OCI-LY1 (cell line): ENCODE results near the gene PGA5.

Source experiments
- H2AFZ ChIP-seq: fragments of 200-600 bp; sonication (generic), shearing (Covaris generic); 2 replicates; pipeline ENCODE4 v1.6.0; 2014; ENCODE audit warnings: antibody characterized with exemption, mild to moderate bottlenecking, low read length
- H3F3A ChIP-seq: fragments of 200-600 bp; sonication (generic), shearing (Covaris generic); 2 replicates; pipeline ENCODE4 v1.6.0; 2014; ENCODE audit warnings: mild to moderate bottlenecking, antibody characterized with exemption, low read length, moderate library complexity; ENCODE audit not compliant: insufficient read depth
- H3K27ac ChIP-seq: fragments of 200-600 bp; sonication (generic); 2 replicates; pipeline ENCODE4 v1.5.1; 2014; ENCODE audit warnings: low read length, mixed run types, mild to moderate bottlenecking, low read depth; ENCODE audit not compliant: poor library complexity, severe bottlenecking
- H3K27me3 ChIP-seq: fragments of 200-600 bp; sonication (generic); 2 replicates; pipeline ENCODE4 v1.6.0; 2014; ENCODE audit warnings: antibody characterized with exemption, mild to moderate bottlenecking, low read length, moderate library complexity; ENCODE audit not compliant: insufficient read depth
- H3K36me3 ChIP-seq: fragments of 200-600 bp; sonication (generic); 2 replicates; pipeline ENCODE4 v1.6.1; 2014; ENCODE audit warnings: mild to moderate bottlenecking, antibody characterized with exemption, low read length, moderate library complexity, mixed read lengths; ENCODE audit not compliant: insufficient read depth
- H3K4me1 ChIP-seq: fragments of 200-600 bp; sonication (generic); 2 replicates; pipeline ENCODE4 v1.5.1; 2014; ENCODE audit warnings: mild to moderate bottlenecking, low read length, moderate library complexity; ENCODE audit not compliant: insufficient read depth, severe bottlenecking
- H3K4me2 ChIP-seq: fragments of 200-600 bp; sonication (generic), shearing (Covaris generic); 2 replicates; pipeline ENCODE4 v1.6.1; 2014; ENCODE audit warnings: low read length
- H3K4me3 ChIP-seq: fragments of 200-600 bp; sonication (generic); 2 replicates; pipeline ENCODE4 v1.5.1; 2014; ENCODE audit warnings: low read length, low read depth, mild to moderate bottlenecking, mixed read lengths; ENCODE audit not compliant: poor library complexity, severe bottlenecking
- H3K79me2 ChIP-seq: fragments of 200-600 bp; shearing (Covaris generic); 2 replicates; pipeline ENCODE4 v1.6.1; 2016; ENCODE audit warnings: mixed run types, low read length, mixed read lengths; ENCODE audit not compliant: insufficient read depth
- H3K9ac ChIP-seq: fragments of 200-600 bp; sonication (generic), shearing (Covaris generic); 2 replicates; pipeline ENCODE4 v1.6.1; 2014; ENCODE audit warnings: mild to moderate bottlenecking, low read length, mixed read lengths
- H3K9me2 ChIP-seq: fragments of 200-600 bp; sonication (generic), shearing (Covaris generic); 2 replicates; pipeline ENCODE4 v1.6.1; 2014; ENCODE audit warnings: low read depth, mild to moderate bottlenecking, low read length, mixed read lengths
- H3K9me3 ChIP-seq: fragments of 200-600 bp; shearing (Covaris generic); 2 replicates; pipeline ENCODE4 v1.6.1; 2014; ENCODE audit warnings: low read length, mixed read lengths
- H4K20me1 ChIP-seq: fragments of 200-600 bp; sonication (generic), shearing (Covaris generic); 2 replicates; pipeline ENCODE4 v1.6.0; 2016; ENCODE audit warnings: mild to moderate bottlenecking, low read length; ENCODE audit not compliant: insufficient read depth
- EZH2 ChIP-seq: fragments of 200-600 bp; sonication (generic), shearing (Covaris generic); IDR thresholded peaks from 2 replicates; pipeline ENCODE4 v1.8.0; 2017; ENCODE audit warnings: borderline replicate concordance, mixed run types, mild to moderate bottlenecking, antibody characterized with exemption, low read length, moderate library complexity, mixed read lengths
- TF ChIP-seq, protein P1 (sequence below): fragments of 200-600 bp; sonication (generic), shearing (Covaris generic); IDR thresholded peaks from 2 replicates; pipeline ENCODE4 v1.5.1; 2017; ENCODE audit warnings: mild to moderate bottlenecking, antibody characterized with exemption, low read length, moderate library complexity, mixed read lengths

Gene PGA5

DNA sequence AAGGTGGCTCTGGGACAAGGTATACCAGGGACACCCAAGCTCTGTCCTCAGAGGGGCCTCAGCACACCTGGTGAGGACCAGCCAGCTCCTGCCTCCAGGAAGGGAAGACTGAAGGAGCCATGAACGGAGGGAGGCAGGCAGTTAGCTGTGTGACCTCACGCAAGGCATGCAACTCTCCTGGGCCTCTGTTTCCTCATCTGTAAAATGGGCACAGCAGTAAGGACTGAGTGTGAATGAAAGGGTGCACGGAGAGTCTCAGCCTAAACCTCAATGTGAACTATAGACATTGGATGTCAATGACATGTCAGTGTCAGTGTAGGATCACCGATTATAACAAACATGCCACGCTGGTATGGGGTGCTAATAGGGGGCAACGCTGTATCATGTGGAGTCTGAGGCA is 18.4 kb downstream of the PGA5 start:
- no peaks in the 10 kb centered on the region for H3K79me2 ChIP-seq
- no peak overlapping the region for H3K4me2 ChIP-seq
- no peak overlapping the region for H3K27ac ChIP-seq
- H3F3A ChIP-seq: no peaks in the 10 kb centered on the region
- H3K27me3 ChIP-seq: peaks cover 3% of the 10 kb centered on the region; the same call in 1 of the 2 replicates
- H3K36me3 ChIP-seq: no peaks in the 10 kb centered on the region
- H3K9ac ChIP-seq: no peak overlapping the region
- H3K9me3 ChIP-seq: no peaks in the 10 kb centered on the region
- H3K9me2 ChIP-seq: no peaks in the 10 kb centered on the region
- no peak overlapping the region for H3K4me3 ChIP-seq
- TF ChIP-seq EZH2: no peak
- TF ChIP-seq, protein P1, sequence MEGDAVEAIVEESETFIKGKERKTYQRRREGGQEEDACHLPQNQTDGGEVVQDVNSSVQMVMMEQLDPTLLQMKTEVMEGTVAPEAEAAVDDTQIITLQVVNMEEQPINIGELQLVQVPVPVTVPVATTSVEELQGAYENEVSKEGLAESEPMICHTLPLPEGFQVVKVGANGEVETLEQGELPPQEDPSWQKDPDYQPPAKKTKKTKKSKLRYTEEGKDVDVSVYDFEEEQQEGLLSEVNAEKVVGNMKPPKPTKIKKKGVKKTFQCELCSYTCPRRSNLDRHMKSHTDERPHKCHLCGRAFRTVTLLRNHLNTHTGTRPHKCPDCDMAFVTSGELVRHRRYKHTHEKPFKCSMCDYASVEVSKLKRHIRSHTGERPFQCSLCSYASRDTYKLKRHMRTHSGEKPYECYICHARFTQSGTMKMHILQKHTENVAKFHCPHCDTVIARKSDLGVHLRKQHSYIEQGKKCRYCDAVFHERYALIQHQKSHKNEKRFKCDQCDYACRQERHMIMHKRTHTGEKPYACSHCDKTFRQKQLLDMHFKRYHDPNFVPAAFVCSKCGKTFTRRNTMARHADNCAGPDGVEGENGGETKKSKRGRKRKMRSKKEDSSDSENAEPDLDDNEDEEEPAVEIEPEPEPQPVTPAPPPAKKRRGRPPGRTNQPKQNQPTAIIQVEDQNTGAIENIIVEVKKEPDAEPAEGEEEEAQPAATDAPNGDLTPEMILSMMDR: no peak
- H3K4me1 ChIP-seq: no peaks in the 10 kb centered on the region
- no peak overlapping the region for H2AFZ ChIP-seq
- H4K20me1 ChIP-seq: no peaks in the 10 kb centered on the region

DNA sequence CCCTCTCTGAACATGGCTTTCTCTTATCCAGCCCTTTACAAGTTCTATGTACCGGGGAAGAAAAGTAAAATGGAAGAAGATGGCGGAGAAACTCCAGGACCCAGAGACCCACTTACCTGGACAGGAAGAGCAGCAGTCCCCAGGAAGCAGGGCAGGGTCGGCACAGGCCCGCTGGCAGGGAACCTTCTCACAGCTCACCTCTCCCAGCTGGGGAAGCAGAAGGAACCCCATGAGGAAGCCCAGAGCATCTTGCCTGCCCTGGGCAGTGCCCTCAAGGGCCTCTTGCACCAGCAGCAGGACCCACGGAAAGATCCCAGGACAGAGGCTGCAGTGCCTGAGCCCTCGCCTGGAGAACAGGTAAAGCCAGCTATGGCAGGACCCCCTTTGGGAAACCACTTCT is 23.4 kb downstream of the PGA5 start:
- Histone ChIP-seq H2AFZ (no peak overlapping the region), H3K36me3 (no peaks in the 10 kb centered on the region), H3K9me2 (no peaks in the 10 kb centered on the region), H4K20me1 (no peaks in the 10 kb centered on the region), H3K4me1 (no peaks in the 10 kb centered on the region), H3K4me3 (no peak overlapping the region), H3K4me2 (no peak overlapping the region), H3K9me3 (no peaks in the 10 kb centered on the region), H3K27me3 (no peaks in the 10 kb centered on the region; the same call in 1 of the 2 replicates), H3K9ac (no peak overlapping the region), H3K79me2 (no peaks in the 10 kb centered on the region), H3F3A (no peaks in the 10 kb centered on the region), H3K27ac (no peak overlapping the region)
- TF ChIP-seq EZH2: no peak
- TF ChIP-seq, protein P1: no peak

DNA sequence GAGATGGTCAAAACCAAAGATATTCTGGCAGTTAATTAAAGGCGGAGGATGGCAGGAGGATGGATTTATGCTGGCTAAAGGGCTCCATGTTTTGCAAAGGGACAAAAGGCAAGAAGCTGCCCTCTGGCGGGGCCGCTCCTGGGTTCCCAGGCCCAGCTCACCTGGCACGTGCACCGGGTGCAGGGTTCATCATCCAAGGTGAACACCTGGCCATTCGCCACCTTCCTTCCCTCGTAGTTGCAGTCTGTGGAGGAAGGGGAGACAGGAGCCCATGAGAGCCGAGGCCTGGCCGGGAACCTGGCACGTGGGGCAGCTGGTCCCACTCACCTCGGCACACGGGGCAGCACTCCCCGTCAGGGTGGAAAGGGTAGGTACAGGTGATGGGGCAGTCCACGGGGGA is 23.8 kb downstream of the PGA5 start:
- Histone ChIP-seq H3K27ac (no peak overlapping the region), H3K9ac (no peak overlapping the region), H3K4me3 (no peak overlapping the region), H3K36me3 (no peaks in the 10 kb centered on the region), H3K79me2 (no peaks in the 10 kb centered on the region), H4K20me1 (no peaks in the 10 kb centered on the region), H3K4me2 (no peak overlapping the region), H3K9me2 (no peaks in the 10 kb centered on the region), H3K27me3 (no peaks in the 10 kb centered on the region; the same call in 1 of the 2 replicates), H3F3A (no peaks in the 10 kb centered on the region), H3K4me1 (no peaks in the 10 kb centered on the region), H2AFZ (no peak overlapping the region), H3K9me3 (no peaks in the 10 kb centered on the region)
- TF ChIP-seq, protein P1: no peak
- no peak for TF ChIP-seq EZH2
